Adrenal gland (tissue), 5 donors: ENCODE measurements around the gene SNN.

ENCODE experiments used
- CTCF ChIP-seq, 6 experiments: fragments of 450-650 bp in 4 of 6; fragments of 200-600 bp in 2 of 6; sonication (generic) in 1 of 6; IDR thresholded peaks; 1 replicate in 5 of 6; 2 replicates in 1 of 6; pipeline versions ENCODE4 v1.5.1 to v1.8.0; 2016 to 2021; ENCODE audit warnings: antibody characterized with exemption in 6 of 6, mild to moderate bottlenecking in 2 of 6, moderate library complexity in 1 of 6
- POLR2A ChIP-seq, 2 donors: fragments of 450-650 bp; IDR thresholded peaks; one replicate each; pipeline ENCODE4 v1.6.1; 2017; ENCODE audit warnings: antibody characterized with exemption in 2 of 2, mild to moderate bottlenecking in 2 of 2, moderate library complexity in 1 of 2
- donor health status: DM: no; HTN: no; CAD: no.

GRCh38 chr16:11681976-11682654 lies 13.9 kb downstream of the SNN start:
- no peak for TF ChIP-seq CTCF (IDR thresholded peaks at IDR 0.05)
- no peak for TF ChIP-seq POLR2A (IDR thresholded peaks at IDR 0.05)
